HepG2 (cell line): Measurements from ENCODE around the gene DTX4. TPM values are rescaled to one million over a fixed set of nuclear protein-coding genes. Genes with fewer than 3 reads are reported as not detected.

ENCODE experiments used
- ARNT ChIP-seq: fragments of 450-650 bp; IDR thresholded peaks from 2 replicates; pipeline ENCODE4 v1.6.1; 2017
- FOXA3 ChIP-seq: IDR thresholded peaks from 2 replicates; pipeline ENCODE4 v1.6.1; 2016; ENCODE audit warnings: missing genetic modification reagents, missing compliant biosample characterization
- GATAD1 ChIP-seq: IDR thresholded peaks from 2 replicates; pipeline ENCODE4 v1.6.1; 2016; ENCODE audit warnings: missing genetic modification reagents, missing compliant biosample characterization
- GFI1 ChIP-seq: sonication (generic); formaldehyde crosslinking; IDR thresholded peaks from 2 replicates; pipeline ENCODE4 v1.5.0; 2020; ENCODE audit warnings: missing genetic modification reagents, mild to moderate bottlenecking, borderline replicate concordance
- HES4 ChIP-seq: sonication (generic); formaldehyde crosslinking; IDR thresholded peaks from 2 replicates; pipeline ENCODE4 v1.9.0; 2021; ENCODE audit warnings: mild to moderate bottlenecking, missing genetic modification reagents, borderline replicate concordance
- HOXA9 ChIP-seq: sonication (generic); formaldehyde crosslinking; IDR thresholded peaks from 2 replicates; pipeline ENCODE4 v1.8.1; 2022; ENCODE audit warnings: missing genetic modification reagents, mild to moderate bottlenecking, moderate library complexity, borderline replicate concordance
- IKZF4 ChIP-seq: sonication (generic); formaldehyde crosslinking; IDR thresholded peaks from 2 replicates; pipeline ENCODE4 v1.5.1; 2020; ENCODE audit warnings: borderline replicate concordance, mild to moderate bottlenecking, low read depth, missing genetic modification reagents; ENCODE audit errors: not compliant biosample characterization
- PTBP1 ChIP-seq: fragments of 200-400 bp; formaldehyde crosslinking; IDR thresholded peaks from 2 replicates; pipeline ENCODE4 v1.6.1; 2018; ENCODE audit warnings: low read length, low read depth; ENCODE audit not compliant: poor library complexity, severe bottlenecking
- RBAK ChIP-seq: sonication (generic); formaldehyde crosslinking; IDR thresholded peaks from 2 replicates; pipeline ENCODE4 v1.5.1; 2020; ENCODE audit warnings: mild to moderate bottlenecking, missing genetic modification reagents
- RELA ChIP-seq: sonication (generic); formaldehyde crosslinking; IDR thresholded peaks from 2 replicates; pipeline ENCODE4 v1.4.0; 2020; ENCODE audit warnings: missing genetic modification reagents
- SRSF9 ChIP-seq: fragments of 200-400 bp; formaldehyde crosslinking; IDR thresholded peaks from 2 replicates; pipeline ENCODE4 v1.6.1; 2018; ENCODE audit warnings: borderline replicate concordance, mild to moderate bottlenecking, low read depth, low read length; ENCODE audit not compliant: insufficient read depth, poor library complexity, severe bottlenecking
- ZNF12 ChIP-seq: sonication (generic); formaldehyde crosslinking; IDR thresholded peaks from 2 replicates; pipeline ENCODE4 v1.5.0; 2020; ENCODE audit warnings: missing genetic modification reagents
- ZNF143 ChIP-seq: sonication (generic); formaldehyde crosslinking; IDR thresholded peaks from 2 replicates; pipeline ENCODE4 v1.4.0; 2020; ENCODE audit warnings: missing genetic modification reagents
- ZNF383 ChIP-seq: sonication (generic); formaldehyde crosslinking; IDR thresholded peaks from 2 replicates; pipeline ENCODE4 v1.4.0; 2020; ENCODE audit warnings: missing genetic modification reagents, mild to moderate bottlenecking, borderline replicate concordance
- ZNF451 ChIP-seq: sonication (generic); formaldehyde crosslinking; IDR thresholded peaks from 2 replicates; pipeline ENCODE4 v1.5.0; 2020; ENCODE audit warnings: mild to moderate bottlenecking, missing genetic modification reagents
- ZNF496 ChIP-seq: sonication (generic); formaldehyde crosslinking; IDR thresholded peaks from 2 replicates; pipeline ENCODE4 v1.8.1; 2023; ENCODE audit warnings: mild to moderate bottlenecking, moderate library complexity, missing genetic modification reagents; ENCODE audit not compliant: insufficient replicate concordance
- ZNF776 ChIP-seq: sonication (generic); formaldehyde crosslinking; IDR thresholded peaks from 2 replicates; pipeline ENCODE4 v1.4.0; 2020; ENCODE audit warnings: mild to moderate bottlenecking, missing genetic modification reagents
- ZNF782 ChIP-seq: sonication (generic); formaldehyde crosslinking; IDR thresholded peaks from 2 replicates; pipeline ENCODE4 v1.4.0; 2020; ENCODE audit warnings: missing genetic modification reagents, mild to moderate bottlenecking, borderline replicate concordance
- ZNF891 ChIP-seq: sonication (generic); formaldehyde crosslinking; IDR thresholded peaks from 2 replicates; pipeline ENCODE4 v1.5.0; 2020; ENCODE audit warnings: mild to moderate bottlenecking, missing genetic modification reagents
- ZSCAN21 ChIP-seq: sonication (generic); formaldehyde crosslinking; IDR thresholded peaks from 2 replicates; pipeline ENCODE4 v1.8.0; 2022; ENCODE audit warnings: mild to moderate bottlenecking, missing genetic modification reagents, moderate library complexity, borderline replicate concordance
- polyA plus RNA-seq, 8 experiments: library from polyadenylated mRNA; depleted of rRNA in 3 of 8; stranded (reverse) in 7 of 8; unstranded in 1 of 8; fragments of >200 nt; fragmentation: Illumina TruSeq in 4 of 8; extraction: Trizol in 4 of 8; gene quantifications; 2 replicates each; pipeline versions ENCODE4 v1.2.1 to v1.2.3, GENCODE V29; 2011 to 2016; ENCODE audit warnings: low read depth in 4 of 8, missing spikeins in 1 of 8, mixed read lengths in 1 of 8; ENCODE audit not compliant: insufficient read depth in 1 of 8
- total RNA-seq, 5 experiments: library from RNA; depleted of rRNA; stranded (reverse); fragments of >200 nt; fragmentation: Illumina TruSeq; extraction: Trizol; gene quantifications; 2 replicates each; pipeline ENCODE4 v1.2.3, GENCODE V29; 2016; ENCODE audit warnings: low read depth in 1 of 5
- TF ChIP-seq, protein P1 (sequence below): IDR thresholded peaks from 2 replicates; pipeline ENCODE4 v1.6.1; 2018; ENCODE audit warnings: missing genetic modification reagents, mild to moderate bottlenecking, missing compliant biosample characterization
- TF ChIP-seq, protein P2 (sequence below): sonication (generic); formaldehyde crosslinking; IDR thresholded peaks from 2 replicates; pipeline ENCODE4 v1.5.0; 2020; ENCODE audit warnings: missing genetic modification reagents

Gene DTX4
- total and polyA plus RNA-seq, 2 of the 13 experiments (the other 11 are each of a cell fraction or from before 2014, with no cell fraction given) = 0.67 to 5.6 TPM

DNA sequence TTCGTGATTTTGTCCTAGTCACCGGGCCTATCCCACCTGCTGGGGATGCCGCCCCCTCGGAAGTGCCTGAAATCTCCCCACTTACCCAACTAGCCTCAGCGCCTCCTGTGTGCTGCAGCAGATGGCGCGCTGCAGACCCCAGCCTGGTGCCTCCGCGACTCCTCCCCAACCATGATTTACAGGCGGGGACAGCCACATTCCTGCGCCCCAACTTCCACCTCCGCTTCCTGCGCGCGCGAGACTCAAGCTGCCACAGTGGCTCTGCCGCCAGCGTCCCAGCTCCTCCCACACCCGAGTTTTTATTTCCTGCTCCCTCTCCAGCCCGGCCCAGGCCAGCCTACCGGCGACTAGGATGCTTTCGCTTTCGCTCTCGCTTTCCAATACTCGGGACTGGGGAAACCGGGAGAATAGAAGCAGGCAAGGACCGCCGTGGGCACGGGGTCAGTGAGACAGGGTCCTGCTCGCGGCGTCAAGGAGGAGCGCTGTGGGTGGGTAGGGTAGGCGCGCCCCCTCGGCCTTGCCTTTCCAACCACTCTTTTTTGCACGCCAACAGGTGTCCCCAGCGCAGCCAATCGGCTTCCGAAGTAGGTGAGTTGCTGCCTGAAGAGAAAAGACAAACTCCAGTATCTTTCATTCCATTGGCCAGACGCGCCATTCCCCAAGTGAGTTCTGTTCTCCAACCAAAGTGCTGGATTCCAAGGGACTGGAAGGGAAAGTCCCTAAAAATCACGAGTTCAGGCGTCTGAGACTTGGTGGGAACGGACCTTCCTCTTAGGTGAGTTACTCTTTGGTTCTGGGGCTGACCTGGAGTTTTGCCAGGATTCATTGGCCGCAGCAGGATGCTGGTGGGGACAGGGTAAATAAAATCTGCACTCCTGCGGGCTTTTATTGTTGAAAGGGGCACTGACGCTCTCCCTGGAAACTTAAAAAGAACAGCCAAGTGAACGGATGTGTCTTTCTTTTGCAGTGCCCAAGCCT is 29.1 kb upstream of the DTX4 start, which contains the start of gene FAM111A (continued):
- TF ChIP-seq, protein P1, sequence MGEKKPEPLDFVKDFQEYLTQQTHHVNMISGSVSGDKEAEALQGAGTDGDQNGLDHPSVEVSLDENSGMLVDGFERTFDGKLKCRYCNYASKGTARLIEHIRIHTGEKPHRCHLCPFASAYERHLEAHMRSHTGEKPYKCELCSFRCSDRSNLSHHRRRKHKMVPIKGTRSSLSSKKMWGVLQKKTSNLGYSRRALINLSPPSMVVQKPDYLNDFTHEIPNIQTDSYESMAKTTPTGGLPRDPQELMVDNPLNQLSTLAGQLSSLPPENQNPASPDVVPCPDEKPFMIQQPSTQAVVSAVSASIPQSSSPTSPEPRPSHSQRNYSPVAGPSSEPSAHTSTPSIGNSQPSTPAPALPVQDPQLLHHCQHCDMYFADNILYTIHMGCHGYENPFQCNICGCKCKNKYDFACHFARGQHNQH (CRISPR knock-in tag) = no peak
- peak; percentile 17; the same call in 1 of the 2 replicates for TF ChIP-seq GFI1 (CRISPR knock-in tag)
- no peak for TF ChIP-seq ZNF891 (CRISPR knock-in tag)
- TF ChIP-seq HOXA9 (CRISPR knock-in tag) = peak; percentile 93
- TF ChIP-seq PTBP1 = peak; percentile 59
- TF ChIP-seq ZNF776 (CRISPR knock-in tag) = peak; percentile 64; the same call in 1 of the 2 replicates
- TF ChIP-seq HES4 (CRISPR knock-in tag) = peak; percentile 73; the same call in 1 of the 2 replicates
- TF ChIP-seq FOXA3 (CRISPR knock-in tag) = no peak
- no peak for TF ChIP-seq ZNF782 (CRISPR knock-in tag)
- TF ChIP-seq SRSF9 = no peak
- no peak for TF ChIP-seq ZNF451 (CRISPR knock-in tag)
- 0 out of 2 replicates have a peak, but pooled peaks have one; percentile 29 for TF ChIP-seq ZNF143
- no peak for TF ChIP-seq RELA (CRISPR knock-in tag)
- TF ChIP-seq ZNF12 (CRISPR knock-in tag) = peak; percentile 56; the same call in 1 of the 2 replicates
- no peak for TF ChIP-seq ZNF383 (CRISPR knock-in tag)
- no peak for TF ChIP-seq ZNF496 (CRISPR knock-in tag)
- peak; percentile 43 for TF ChIP-seq GATAD1
- TF ChIP-seq ARNT = no peak
- 0 out of 2 replicates have a peak, but pooled peaks have one; percentile 27 for TF ChIP-seq ZSCAN21 (CRISPR knock-in tag)
- no peak for TF ChIP-seq RBAK
- no peak for TF ChIP-seq IKZF4 (CRISPR knock-in tag)
- TF ChIP-seq, protein P2, sequence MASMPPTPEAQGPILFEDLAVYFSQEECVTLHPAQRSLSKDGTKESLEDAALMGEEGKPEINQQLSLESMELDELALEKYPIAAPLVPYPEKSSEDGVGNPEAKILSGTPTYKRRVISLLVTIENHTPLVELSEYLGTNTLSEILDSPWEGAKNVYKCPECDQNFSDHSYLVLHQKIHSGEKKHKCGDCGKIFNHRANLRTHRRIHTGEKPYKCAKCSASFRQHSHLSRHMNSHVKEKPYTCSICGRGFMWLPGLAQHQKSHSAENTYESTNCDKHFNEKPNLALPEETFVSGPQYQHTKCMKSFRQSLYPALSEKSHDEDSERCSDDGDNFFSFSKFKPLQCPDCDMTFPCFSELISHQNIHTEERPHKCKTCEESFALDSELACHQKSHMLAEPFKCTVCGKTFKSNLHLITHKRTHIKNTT (CRISPR knock-in tag) = no peak
